SU-DHL-6 (cell line): ENCODE data around the gene TES.

ENCODE experiments used
- H2AFZ ChIP-seq: fragments of 200-600 bp; sonication (generic); 2 replicates; pipeline ENCODE4 v1.6.1; 2014; ENCODE audit warnings: low read depth, mild to moderate bottlenecking, moderate library complexity, mixed read lengths, antibody characterized with exemption, low read length; ENCODE audit not compliant: severe bottlenecking
- H3F3A ChIP-seq: fragments of 200-600 bp; shearing (Covaris generic); 2 replicates; pipeline ENCODE4 v1.6.0; 2016; ENCODE audit warnings: antibody characterized with exemption, mild to moderate bottlenecking; ENCODE audit not compliant: insufficient read depth
- H3K27ac ChIP-seq: fragments of 200-600 bp; sonication (generic); 2 replicates; pipeline ENCODE4 v1.5.1; 2016; ENCODE audit warnings: low read depth, mild to moderate bottlenecking, low read length, moderate library complexity, mixed read lengths
- H3K27me3 ChIP-seq: fragments of 200-600 bp; sonication (generic), shearing (Covaris generic); 2 replicates; pipeline ENCODE4 v1.6.0; 2014; ENCODE audit warnings: mild to moderate bottlenecking, low read length
- H3K36me3 ChIP-seq: fragments of 200-600 bp; sonication (generic); 2 replicates; pipeline ENCODE4 v1.6.1; 2014; ENCODE audit warnings: mild to moderate bottlenecking, low read length, mixed read lengths
- H3K4me2 ChIP-seq: fragments of 300-600, 200-600 bp; shearing (Covaris generic), sonication (generic); 2 replicates; pipeline ENCODE4 v1.6.0; 2014; ENCODE audit warnings: low read length, low read depth, mild to moderate bottlenecking; ENCODE audit not compliant: poor library complexity, severe bottlenecking
- H3K4me3 ChIP-seq: fragments of 200-600 bp; sonication (generic); 2 replicates; pipeline ENCODE4 v1.5.1; 2014; ENCODE audit warnings: antibody characterized with exemption, low read length, mild to moderate bottlenecking, mixed read lengths; ENCODE audit not compliant: insufficient read depth, poor library complexity, severe bottlenecking
- H3K79me2 ChIP-seq: fragments of 200-600 bp; sonication (generic); 2 replicates; pipeline ENCODE4 v1.6.1; 2014; ENCODE audit warnings: mild to moderate bottlenecking, low read length, moderate library complexity; ENCODE audit not compliant: insufficient read depth
- H3K9ac ChIP-seq: fragments of 200-600 bp; sonication (generic); 2 replicates; pipeline ENCODE4 v1.7.0; 2014; ENCODE audit warnings: mild to moderate bottlenecking, low read length
- H3K9me2 ChIP-seq: fragments of 200-600 bp; sonication (generic); replicated peaks from 2 replicates; pipeline ENCODE4 v1.6.1; 2014; ENCODE audit warnings: low read length; ENCODE audit not compliant: insufficient read depth
- H3K9me3 ChIP-seq: fragments of 200-600 bp; sonication (generic); 2 replicates; pipeline ENCODE4 v1.6.1; 2014; ENCODE audit warnings: low read length, mixed read lengths; ENCODE audit not compliant: insufficient read depth
- H4K20me1 ChIP-seq: fragments of 200-600 bp; sonication (generic); 2 replicates; pipeline ENCODE4 v1.6.1; 2014; ENCODE audit warnings: low read depth, mild to moderate bottlenecking, antibody characterized with exemption, low read length, moderate library complexity, mixed read lengths
- EZH2phosphoT487 ChIP-seq: fragments of 200-600 bp; sonication (generic), shearing (Covaris generic); conservative IDR thresholded peaks from 2 replicates; pipeline ENCODE4 v1.6.1; 2018; ENCODE audit warnings: mild to moderate bottlenecking, antibody characterized with exemption, low read length, moderate library complexity, mixed read lengths
- TF ChIP-seq, protein P1 (sequence below): fragments of 200-600 bp; sonication (generic); IDR thresholded peaks from one replicate; pipeline ENCODE4 v1.5.1; 2017; ENCODE audit warnings: antibody characterized with exemption, mild to moderate bottlenecking, low read length, moderate library complexity; ENCODE audit not compliant: insufficient read depth, poor library complexity, severe bottlenecking

Gene TES

DNA sequence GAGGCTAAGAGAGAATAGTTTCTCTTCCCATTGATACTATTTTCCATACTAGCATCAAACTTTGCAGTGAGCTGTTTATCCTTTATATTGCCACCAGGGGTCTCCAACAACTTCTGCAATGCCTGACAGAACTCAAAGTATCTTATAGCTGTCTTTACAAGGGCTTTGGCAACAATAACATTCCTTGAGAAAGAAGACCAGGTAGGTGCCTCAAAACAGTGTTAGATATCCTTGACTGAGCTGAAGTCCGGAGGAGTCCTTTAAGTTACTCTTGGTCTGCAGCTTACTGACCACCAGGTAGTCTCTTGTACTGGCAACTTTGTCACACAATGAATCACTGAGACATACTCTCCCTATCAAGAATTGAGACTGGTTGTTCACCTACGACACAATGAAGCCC is 30.0 kb upstream of the TES start:
- Histone ChIP-seq H3K9me2 (no peaks in the 10 kb centered on the region), H4K20me1 (no peaks in the 10 kb centered on the region), H3K9me3 (no peaks in the 10 kb centered on the region), H3F3A (no peaks in the 10 kb centered on the region), H3K4me2 (no peak overlapping the region), H2AFZ (no peak overlapping the region), H3K79me2 (no peaks in the 10 kb centered on the region), H3K27ac (no peak overlapping the region), H3K27me3 (no peaks in the 10 kb centered on the region), H3K4me3 (no peak overlapping the region), H3K36me3 (no peaks in the 10 kb centered on the region), H3K9ac (no peak overlapping the region)
- no peak for TF ChIP-seq EZH2phosphoT487
- TF ChIP-seq, protein P1, sequence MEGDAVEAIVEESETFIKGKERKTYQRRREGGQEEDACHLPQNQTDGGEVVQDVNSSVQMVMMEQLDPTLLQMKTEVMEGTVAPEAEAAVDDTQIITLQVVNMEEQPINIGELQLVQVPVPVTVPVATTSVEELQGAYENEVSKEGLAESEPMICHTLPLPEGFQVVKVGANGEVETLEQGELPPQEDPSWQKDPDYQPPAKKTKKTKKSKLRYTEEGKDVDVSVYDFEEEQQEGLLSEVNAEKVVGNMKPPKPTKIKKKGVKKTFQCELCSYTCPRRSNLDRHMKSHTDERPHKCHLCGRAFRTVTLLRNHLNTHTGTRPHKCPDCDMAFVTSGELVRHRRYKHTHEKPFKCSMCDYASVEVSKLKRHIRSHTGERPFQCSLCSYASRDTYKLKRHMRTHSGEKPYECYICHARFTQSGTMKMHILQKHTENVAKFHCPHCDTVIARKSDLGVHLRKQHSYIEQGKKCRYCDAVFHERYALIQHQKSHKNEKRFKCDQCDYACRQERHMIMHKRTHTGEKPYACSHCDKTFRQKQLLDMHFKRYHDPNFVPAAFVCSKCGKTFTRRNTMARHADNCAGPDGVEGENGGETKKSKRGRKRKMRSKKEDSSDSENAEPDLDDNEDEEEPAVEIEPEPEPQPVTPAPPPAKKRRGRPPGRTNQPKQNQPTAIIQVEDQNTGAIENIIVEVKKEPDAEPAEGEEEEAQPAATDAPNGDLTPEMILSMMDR = no peak

DNA sequence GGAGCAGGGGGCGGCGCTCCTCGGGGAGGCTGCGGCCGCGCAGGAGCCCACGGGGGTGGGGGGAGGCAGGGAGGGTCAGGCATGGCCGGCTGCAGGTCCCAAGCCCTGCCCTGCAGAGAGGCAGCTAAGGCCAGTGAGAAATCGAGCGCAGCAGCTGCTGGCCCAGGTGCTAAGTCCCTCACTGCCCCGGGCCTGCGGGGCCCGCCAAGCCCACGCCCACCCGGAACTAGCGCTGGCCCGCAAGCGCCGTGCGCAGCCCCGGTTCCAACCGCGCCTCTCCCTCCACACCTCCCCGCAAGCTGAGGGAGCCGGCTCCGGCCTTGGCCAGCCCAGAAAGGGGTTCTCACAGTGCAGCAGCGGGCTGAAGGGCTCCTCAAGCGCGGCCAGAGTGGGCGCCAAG is 28.3 kb upstream of the TES start:
- Histone ChIP-seq H3K36me3 (no peaks in the 10 kb centered on the region), H3K4me3 (no peak overlapping the region), H3K27me3 (no peaks in the 10 kb centered on the region), H3K4me2 (no peak overlapping the region), H3K9ac (no peak overlapping the region), H3K9me3 (no peaks in the 10 kb centered on the region), H3K79me2 (no peaks in the 10 kb centered on the region), H3K9me2 (no peaks in the 10 kb centered on the region), H3F3A (no peaks in the 10 kb centered on the region), H3K27ac (no peak overlapping the region), H4K20me1 (no peaks in the 10 kb centered on the region), H2AFZ (no peak overlapping the region)
- TF ChIP-seq, protein P1 = no peak
- TF ChIP-seq EZH2phosphoT487 = no peak

DNA sequence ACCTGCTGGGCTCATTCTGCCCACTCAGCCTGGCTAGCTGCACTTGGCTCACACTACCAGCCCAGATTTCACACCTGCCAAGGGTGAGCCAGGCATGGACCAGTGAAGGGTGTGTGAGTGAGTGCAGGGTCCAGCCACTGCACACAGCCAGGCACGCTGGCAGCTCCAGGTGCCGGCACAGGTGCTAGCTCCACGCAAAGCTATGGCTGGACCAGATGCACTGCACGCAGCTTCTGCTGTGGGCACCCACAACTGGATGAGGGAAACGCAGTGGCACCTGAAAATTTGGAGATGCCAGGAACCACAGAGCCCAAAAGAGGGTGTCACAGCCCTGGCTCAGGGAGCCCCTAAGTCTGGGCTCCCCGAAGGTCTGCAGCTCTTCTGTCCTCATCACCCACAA is 24.9 kb upstream of the TES start:
- Histone ChIP-seq H3F3A (no peaks in the 10 kb centered on the region), H3K27me3 (no peaks in the 10 kb centered on the region), H3K9me2 (no peaks in the 10 kb centered on the region), H3K27ac (no peak overlapping the region), H4K20me1 (no peaks in the 10 kb centered on the region), H3K4me3 (no peak overlapping the region), H3K9me3 (no peaks in the 10 kb centered on the region), H3K36me3 (no peaks in the 10 kb centered on the region), H3K9ac (no peak overlapping the region), H3K79me2 (no peaks in the 10 kb centered on the region), H2AFZ (no peak overlapping the region), H3K4me2 (no peak overlapping the region)
- TF ChIP-seq, protein P1 = no peak
- TF ChIP-seq EZH2phosphoT487 = no peak

DNA sequence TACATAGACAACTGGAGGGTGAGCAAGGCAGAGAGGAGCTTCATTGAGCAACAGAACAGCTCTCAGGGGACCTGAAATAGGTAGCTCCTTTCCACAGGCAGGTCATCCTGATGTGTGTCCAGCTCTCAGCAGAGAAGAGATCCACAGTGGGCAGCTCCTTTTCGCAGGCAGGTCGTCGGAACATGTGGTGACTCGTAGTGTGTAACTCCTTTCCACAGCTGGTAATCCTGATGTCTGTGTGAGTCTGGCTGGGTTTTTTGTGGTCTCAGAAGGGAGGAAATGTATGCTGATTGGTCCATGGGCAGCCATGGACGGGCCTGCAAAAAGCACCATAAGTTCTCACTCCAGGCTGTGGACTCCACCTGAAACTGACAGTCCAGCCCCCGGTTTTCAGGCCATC is 24.4 kb upstream of the TES start:
- Histone ChIP-seq H3K4me3 (no peak overlapping the region), H3K9ac (no peak overlapping the region), H3K27ac (no peak overlapping the region), H3F3A (no peaks in the 10 kb centered on the region), H4K20me1 (no peaks in the 10 kb centered on the region), H2AFZ (no peak overlapping the region), H3K9me2 (no peaks in the 10 kb centered on the region), H3K4me2 (no peak overlapping the region), H3K27me3 (no peaks in the 10 kb centered on the region), H3K9me3 (no peaks in the 10 kb centered on the region), H3K79me2 (no peaks in the 10 kb centered on the region), H3K36me3 (no peaks in the 10 kb centered on the region)
- TF ChIP-seq, protein P1 = no peak
- no peak for TF ChIP-seq EZH2phosphoT487
